OCI-LY1 (cell line): ENCODE data around the gene TGM2.

Experiments
- H2AFZ ChIP-seq: fragments of 200-600 bp; sonication (generic), shearing (Covaris generic); 2 replicates; pipeline ENCODE4 v1.6.0; 2014; ENCODE audit warnings: antibody characterized with exemption, mild to moderate bottlenecking, low read length
- H3F3A ChIP-seq: fragments of 200-600 bp; sonication (generic), shearing (Covaris generic); 2 replicates; pipeline ENCODE4 v1.6.0; 2014; ENCODE audit warnings: mild to moderate bottlenecking, antibody characterized with exemption, low read length, moderate library complexity; ENCODE audit not compliant: insufficient read depth
- H3K27ac ChIP-seq: fragments of 200-600 bp; sonication (generic); 2 replicates; pipeline ENCODE4 v1.5.1; 2014; ENCODE audit warnings: low read length, mixed run types, mild to moderate bottlenecking, low read depth; ENCODE audit not compliant: poor library complexity, severe bottlenecking
- H3K27me3 ChIP-seq: fragments of 200-600 bp; sonication (generic); 2 replicates; pipeline ENCODE4 v1.6.0; 2014; ENCODE audit warnings: antibody characterized with exemption, mild to moderate bottlenecking, low read length, moderate library complexity; ENCODE audit not compliant: insufficient read depth
- H3K36me3 ChIP-seq: fragments of 200-600 bp; sonication (generic); 2 replicates; pipeline ENCODE4 v1.6.1; 2014; ENCODE audit warnings: mild to moderate bottlenecking, antibody characterized with exemption, low read length, moderate library complexity, mixed read lengths; ENCODE audit not compliant: insufficient read depth
- H3K4me1 ChIP-seq: fragments of 200-600 bp; sonication (generic); 2 replicates; pipeline ENCODE4 v1.5.1; 2014; ENCODE audit warnings: mild to moderate bottlenecking, low read length, moderate library complexity; ENCODE audit not compliant: insufficient read depth, severe bottlenecking
- H3K4me2 ChIP-seq: fragments of 200-600 bp; sonication (generic), shearing (Covaris generic); 2 replicates; pipeline ENCODE4 v1.6.1; 2014; ENCODE audit warnings: low read length
- H3K4me3 ChIP-seq: fragments of 200-600 bp; sonication (generic); 2 replicates; pipeline ENCODE4 v1.5.1; 2014; ENCODE audit warnings: low read length, low read depth, mild to moderate bottlenecking, mixed read lengths; ENCODE audit not compliant: poor library complexity, severe bottlenecking
- H3K79me2 ChIP-seq: fragments of 200-600 bp; shearing (Covaris generic); 2 replicates; pipeline ENCODE4 v1.6.1; 2016; ENCODE audit warnings: mixed run types, low read length, mixed read lengths; ENCODE audit not compliant: insufficient read depth
- H3K9ac ChIP-seq: fragments of 200-600 bp; sonication (generic), shearing (Covaris generic); 2 replicates; pipeline ENCODE4 v1.6.1; 2014; ENCODE audit warnings: mild to moderate bottlenecking, low read length, mixed read lengths
- H3K9me2 ChIP-seq: fragments of 200-600 bp; sonication (generic), shearing (Covaris generic); 2 replicates; pipeline ENCODE4 v1.6.1; 2014; ENCODE audit warnings: low read depth, mild to moderate bottlenecking, low read length, mixed read lengths
- H3K9me3 ChIP-seq: fragments of 200-600 bp; shearing (Covaris generic); 2 replicates; pipeline ENCODE4 v1.6.1; 2014; ENCODE audit warnings: low read length, mixed read lengths
- H4K20me1 ChIP-seq: fragments of 200-600 bp; sonication (generic), shearing (Covaris generic); 2 replicates; pipeline ENCODE4 v1.6.0; 2016; ENCODE audit warnings: mild to moderate bottlenecking, low read length; ENCODE audit not compliant: insufficient read depth
- CTCF ChIP-seq: fragments of 200-600 bp; sonication (generic), shearing (Covaris generic); IDR thresholded peaks from 2 replicates; pipeline ENCODE4 v1.5.1; 2017; ENCODE audit warnings: mild to moderate bottlenecking, antibody characterized with exemption, low read length, moderate library complexity, mixed read lengths
- EZH2 ChIP-seq: fragments of 200-600 bp; sonication (generic), shearing (Covaris generic); IDR thresholded peaks from 2 replicates; pipeline ENCODE4 v1.8.0; 2017; ENCODE audit warnings: borderline replicate concordance, mixed run types, mild to moderate bottlenecking, antibody characterized with exemption, low read length, moderate library complexity, mixed read lengths

TGM2 gene

GRCh38 chr20:38119446-38119845 is 45.6 kb downstream of the TGM2 start:
- H3K9ac ChIP-seq = no peak overlapping the region
- no peaks in the 10 kb centered on the region for H3K4me1 ChIP-seq
- H2AFZ ChIP-seq = no peak overlapping the region
- H3K27ac ChIP-seq = no peak overlapping the region
- no peaks in the 10 kb centered on the region for H3K36me3 ChIP-seq
- H4K20me1 ChIP-seq = no peaks in the 10 kb centered on the region
- no peaks in the 10 kb centered on the region for H3K27me3 ChIP-seq
- no peak overlapping the region for H3K4me2 ChIP-seq
- TF ChIP-seq EZH2 = no peak
- TF ChIP-seq CTCF = no peak
- no peak overlapping the region for H3K4me3 ChIP-seq
- no peaks in the 10 kb centered on the region for H3K79me2 ChIP-seq
- H3K9me3 ChIP-seq = no peaks in the 10 kb centered on the region
- no peaks in the 10 kb centered on the region for H3K9me2 ChIP-seq
- H3F3A ChIP-seq = no peaks in the 10 kb centered on the region

GRCh38 chr20:38117635-38118034 is 47.4 kb downstream of the TGM2 start:
- H3K79me2 ChIP-seq = no peaks in the 10 kb centered on the region
- no peak overlapping the region for H3K4me2 ChIP-seq
- no peaks in the 10 kb centered on the region for H4K20me1 ChIP-seq
- H3K4me1 ChIP-seq = no peaks in the 10 kb centered on the region
- H3K9me3 ChIP-seq = no peaks in the 10 kb centered on the region
- no peaks in the 10 kb centered on the region for H3K9me2 ChIP-seq
- no peaks in the 10 kb centered on the region for H3K36me3 ChIP-seq
- H3K9ac ChIP-seq = no peak overlapping the region
- no peak overlapping the region for H3K27ac ChIP-seq
- H3K27me3 ChIP-seq = no peaks in the 10 kb centered on the region
- no peak for TF ChIP-seq EZH2
- no peak for TF ChIP-seq CTCF
- no peak overlapping the region for H2AFZ ChIP-seq
- H3F3A ChIP-seq = no peaks in the 10 kb centered on the region
- no peak overlapping the region for H3K4me3 ChIP-seq

GRCh38 chr20:38117205-38117604 is 47.9 kb downstream of the TGM2 start:
- Histone ChIP-seq H3K9me3 (no peaks in the 10 kb centered on the region), H3K4me2 (no peak overlapping the region), H2AFZ (no peak overlapping the region), H3K9ac (no peak overlapping the region), H3K79me2 (no peaks in the 10 kb centered on the region), H3K36me3 (no peaks in the 10 kb centered on the region), H3K27me3 (no peaks in the 10 kb centered on the region), H3K27ac (no peak overlapping the region), H3K4me1 (no peaks in the 10 kb centered on the region), H3F3A (no peaks in the 10 kb centered on the region), H4K20me1 (no peaks in the 10 kb centered on the region), H3K4me3 (no peak overlapping the region), H3K9me2 (no peaks in the 10 kb centered on the region)
- TF ChIP-seq CTCF (no peak), EZH2 (no peak)
